ENCODE data around the gene HPGD.

DNA sequence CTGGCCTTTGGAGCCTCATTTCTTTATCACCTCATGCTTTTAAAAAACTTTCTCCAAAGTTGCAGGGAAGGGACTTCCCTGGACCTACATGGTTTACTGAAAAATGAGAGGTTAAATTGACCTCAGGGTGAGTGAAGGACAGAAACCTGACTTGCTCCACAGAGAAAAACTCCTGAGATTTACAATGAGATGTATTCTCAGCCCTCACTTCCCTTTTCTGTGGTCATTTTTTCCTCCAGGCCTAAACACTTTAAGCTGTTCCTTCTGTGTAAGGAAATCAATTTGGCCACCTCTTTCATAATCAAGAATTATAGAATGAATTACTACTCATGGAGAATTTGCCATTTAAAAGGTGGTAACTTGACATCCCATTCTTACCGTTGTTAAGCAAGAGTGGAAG, 77.9 kb downstream of the HPGD start:
- no peak for TF ChIP-seq POLR2A (IDR thresholded peaks at IDR 0.05; ENCODE audit: low read depth)
- TF ChIP-seq, protein P1, sequence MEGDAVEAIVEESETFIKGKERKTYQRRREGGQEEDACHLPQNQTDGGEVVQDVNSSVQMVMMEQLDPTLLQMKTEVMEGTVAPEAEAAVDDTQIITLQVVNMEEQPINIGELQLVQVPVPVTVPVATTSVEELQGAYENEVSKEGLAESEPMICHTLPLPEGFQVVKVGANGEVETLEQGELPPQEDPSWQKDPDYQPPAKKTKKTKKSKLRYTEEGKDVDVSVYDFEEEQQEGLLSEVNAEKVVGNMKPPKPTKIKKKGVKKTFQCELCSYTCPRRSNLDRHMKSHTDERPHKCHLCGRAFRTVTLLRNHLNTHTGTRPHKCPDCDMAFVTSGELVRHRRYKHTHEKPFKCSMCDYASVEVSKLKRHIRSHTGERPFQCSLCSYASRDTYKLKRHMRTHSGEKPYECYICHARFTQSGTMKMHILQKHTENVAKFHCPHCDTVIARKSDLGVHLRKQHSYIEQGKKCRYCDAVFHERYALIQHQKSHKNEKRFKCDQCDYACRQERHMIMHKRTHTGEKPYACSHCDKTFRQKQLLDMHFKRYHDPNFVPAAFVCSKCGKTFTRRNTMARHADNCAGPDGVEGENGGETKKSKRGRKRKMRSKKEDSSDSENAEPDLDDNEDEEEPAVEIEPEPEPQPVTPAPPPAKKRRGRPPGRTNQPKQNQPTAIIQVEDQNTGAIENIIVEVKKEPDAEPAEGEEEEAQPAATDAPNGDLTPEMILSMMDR (IDR thresholded peaks at IDR 0.05), result no peak
- TF ChIP-seq POLR2AphosphoS5 (IDR thresholded peaks at IDR 0.05), result no peak
